Amniotic epithelial cell (primary cell): Measurements from ENCODE around the gene ATG2B.
A peak's percentile ranks its signal among the peaks of the same experiment; 100 is the strongest.

Experiments
- DNase-seq: peaks from one replicate; pipeline ENCODE4 v3.0.0-alpha.2; 2010; ENCODE audit warnings: low read depth

ATG2B gene

GRCh38 chr14:96309896-96310330 is 53.2 kb downstream of the ATG2B start:
- DNase-seq: no peak

GRCh38 chr14:96309133-96309895 is 53.8 kb downstream of the ATG2B start:
- DNase-seq: no peak

GRCh38 chr14:96307434-96307833 is 55.7 kb downstream of the ATG2B start:
- DNase-seq: peak; percentile 24

- DNase-seq: no peak
These were observed 58.2 kb downstream of the ATG2B start for GRCh38 chr14:96304956-96305355.

- DNase-seq: no peak
These were observed 59.2 kb downstream of the ATG2B start for GRCh38 chr14:96303981-96304380.

GRCh38 chr14:96299441-96299840 is 63.7 kb downstream of the ATG2B start:
- DNase-seq: no peak

- no peak for DNase-seq
These were observed 65.1 kb downstream of the ATG2B start for GRCh38 chr14:96297997-96298515.

- DNase-seq: no peak
These were observed 66.1 kb downstream of the ATG2B start for GRCh38 chr14:96297000-96297399.

- no peak for DNase-seq
These were observed 68.9 kb downstream of the ATG2B start for GRCh38 chr14:96294246-96294645.

GRCh38 chr14:96287856-96288255 is 75.3 kb downstream of the ATG2B start:
- DNase-seq: no peak

- DNase-seq: no peak
These were observed 76.9 kb downstream of the ATG2B start for GRCh38 chr14:96286251-96286650.

GRCh38 chr14:96285667-96286066 is 77.5 kb downstream of the ATG2B start:
- peak; percentile 97 for DNase-seq

GRCh38 chr14:96284430-96284829 is 78.7 kb downstream of the ATG2B start:
- DNase-seq: no peak

GRCh38 chr14:96284008-96284407 is 79.1 kb downstream of the ATG2B start:
- no peak for DNase-seq

GRCh38 chr14:96281486-96281885 is 81.7 kb downstream of the ATG2B start:
- DNase-seq: no peak

- no peak for DNase-seq
These were observed 83.0 kb downstream of the ATG2B start for GRCh38 chr14:96280104-96280503.

- DNase-seq: no peak
These were observed 83.6 kb downstream of the ATG2B start for GRCh38 chr14:96279564-96279963.

- DNase-seq: no peak
These were observed 85.3 kb downstream of the ATG2B start for GRCh38 chr14:96277890-96278289.

GRCh38 chr14:96275177-96276112 is 87.7 kb downstream of the ATG2B start:
- peak; percentile 86 for DNase-seq

- DNase-seq: peak; percentile 96
These were observed 88.6 kb downstream of the ATG2B start for GRCh38 chr14:96274543-96274942.

GRCh38 chr14:96274122-96274521 is 89.0 kb downstream of the ATG2B start:
- peak; percentile 94 for DNase-seq

- no peak for DNase-seq
These were observed 89.5 kb downstream of the ATG2B start for GRCh38 chr14:96273629-96274028.
